Upper lobe of left lung (tissue), 4 donors: ENCODE data around the gene SLC6A19.

Source experiments
- CTCF ChIP-seq, 6 experiments: fragments of 450-650 bp in 4 of 6; fragments of 200-600 bp in 2 of 6; sonication (generic) in 2 of 6; IDR thresholded peaks; one replicate each; pipeline ENCODE4 v1.5.1; 2016 to 2019; ENCODE audit warnings: antibody characterized with exemption in 6 of 6
- POLR2AphosphoS5 ChIP-seq, 2 donors: sonication (generic); formaldehyde crosslinking; IDR thresholded peaks; one replicate each; pipeline ENCODE4 v1.5.1; 2017; ENCODE audit warnings: antibody characterized with exemption in 2 of 2

DNA sequence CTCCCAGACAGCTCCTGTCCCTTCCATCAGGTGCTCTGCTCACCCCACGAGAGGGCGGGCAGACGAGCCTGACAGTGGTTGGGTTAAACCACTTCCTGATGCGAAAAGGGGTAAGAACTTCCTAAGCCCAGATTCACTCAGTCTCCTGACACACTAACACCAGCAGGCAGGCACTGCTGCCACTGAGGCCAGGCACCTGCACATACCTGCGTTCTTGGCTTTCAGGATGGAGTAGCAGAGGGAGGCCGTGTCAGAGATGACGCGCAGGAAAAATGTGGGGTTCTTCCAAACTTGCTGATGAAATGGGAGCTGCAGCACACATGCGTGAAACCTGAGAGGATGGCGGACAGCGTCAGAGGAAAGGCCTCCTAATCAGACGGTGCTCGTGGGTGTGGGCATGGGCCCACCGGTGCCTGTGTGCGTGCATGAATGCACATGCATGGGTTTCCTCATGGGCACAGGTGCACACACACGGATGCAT, 53.7 kb downstream of the SLC6A19 start:
- no peak for TF ChIP-seq POLR2AphosphoS5 (IDR thresholded peaks at IDR 0.05)
- no peak for TF ChIP-seq CTCF (IDR thresholded peaks at IDR 0.05)
